ENCODE data around the gene UGT1A10.

GRCh38 chr2:233651430-233651829, 15.2 kb downstream of the UGT1A10 start:
- TF ChIP-seq CTCF (IDR thresholded peaks at IDR 0.05; ENCODE audit: insufficient read depth, low read length) (no peak), POLR2AphosphoS5 (IDR thresholded peaks at IDR 0.05; ENCODE audit: low read depth) (no peak), GABPA (IDR thresholded peaks at IDR 0.05; ENCODE audit: low read depth) (no peak), REST (IDR thresholded peaks at IDR 0.05; ENCODE audit: insufficient replicate concordance, low read depth) (no peak), SPI1 (IDR thresholded peaks at IDR 0.05; ENCODE audit: borderline replicate concordance, low read depth) (no peak)

Data from HL-60 (cell line).